ENCODE results near the gene STK25.
"Not testable (repeated sequence)": the region's sequence is repeated elsewhere in the genome, so short reads cannot be mapped to it uniquely, and the experiment has no call there.

STK25 gene

DNA sequence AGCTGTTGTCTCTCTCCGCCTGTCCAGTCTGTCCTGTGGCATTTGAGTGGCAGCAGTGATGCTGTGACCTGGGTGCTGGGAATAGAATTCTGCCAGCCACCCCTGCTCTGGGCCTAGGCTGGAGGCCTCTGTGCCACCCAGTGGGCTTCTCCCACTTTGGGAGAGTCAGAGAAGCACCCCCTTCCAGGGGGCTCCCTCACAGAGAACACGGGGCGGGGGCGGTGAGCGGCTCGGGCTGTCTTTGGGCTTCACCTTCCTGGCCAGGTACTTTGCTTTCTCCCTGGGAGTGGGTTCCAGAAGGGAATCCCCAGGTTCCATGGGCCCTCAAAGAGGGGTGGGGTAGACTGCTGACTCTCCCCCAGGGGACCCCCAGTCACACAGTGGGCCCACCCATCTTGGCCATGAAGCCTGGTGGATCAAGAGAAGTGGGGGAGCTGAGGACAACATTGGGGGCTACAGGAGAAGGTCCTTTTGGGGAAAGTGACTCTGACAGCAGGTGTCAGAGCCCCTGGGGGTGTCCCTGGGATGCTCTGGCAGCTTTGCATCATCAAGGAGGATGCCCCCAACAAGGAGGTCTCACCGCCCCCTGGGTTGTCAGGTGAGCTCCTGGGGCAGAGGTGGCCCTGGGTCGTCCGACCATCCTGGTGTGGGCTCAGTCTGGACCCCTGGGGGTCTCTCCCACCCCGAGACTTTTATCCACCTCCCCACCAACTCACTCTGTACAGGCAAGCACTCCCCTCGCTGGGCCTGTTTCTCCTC is 31.4 kb upstream of the STK25 start:
- no peak for DNase-seq (ENCODE audit: low read depth in 2 of 2)

DNA sequence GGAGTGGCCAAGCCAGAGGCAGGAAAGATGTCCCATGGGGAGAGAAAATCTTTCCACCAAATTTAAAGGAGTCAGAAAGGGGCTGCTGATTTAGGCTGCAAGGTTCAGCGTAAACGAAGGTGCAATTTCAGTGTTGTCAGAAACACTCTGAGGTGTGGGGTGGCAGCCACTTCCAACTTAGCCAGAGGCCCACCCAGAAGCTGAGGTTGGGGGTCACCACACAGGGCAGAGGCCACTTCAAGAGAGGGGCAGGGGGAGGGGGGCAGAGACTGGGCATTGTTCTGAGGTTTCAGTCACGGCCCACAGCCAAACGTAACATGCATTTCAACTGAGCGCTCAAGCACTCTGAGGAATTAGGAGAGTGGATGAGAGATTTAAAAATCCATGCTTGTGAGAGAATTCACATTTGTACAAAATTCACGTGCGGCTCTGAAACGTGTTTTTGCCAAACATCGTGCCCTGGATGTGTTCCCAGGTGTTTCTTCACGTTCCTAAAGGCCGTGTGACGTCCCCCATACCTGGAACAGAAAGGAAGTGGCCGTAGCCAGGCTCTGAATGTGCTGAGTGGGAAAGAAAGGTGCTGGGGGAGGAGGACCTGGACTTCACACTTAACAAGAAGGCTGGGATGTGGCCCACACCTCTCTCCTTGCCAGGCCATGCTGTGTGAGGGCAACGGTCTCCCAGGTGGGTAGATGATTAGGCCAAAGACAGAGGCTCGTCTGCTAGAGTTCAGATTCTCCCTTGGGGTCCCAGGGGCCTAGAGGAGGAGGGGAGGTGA is 30.6 kb upstream of the STK25 start:
- no peak for DNase-seq (ENCODE audit: low read depth in 2 of 2)

DNA sequence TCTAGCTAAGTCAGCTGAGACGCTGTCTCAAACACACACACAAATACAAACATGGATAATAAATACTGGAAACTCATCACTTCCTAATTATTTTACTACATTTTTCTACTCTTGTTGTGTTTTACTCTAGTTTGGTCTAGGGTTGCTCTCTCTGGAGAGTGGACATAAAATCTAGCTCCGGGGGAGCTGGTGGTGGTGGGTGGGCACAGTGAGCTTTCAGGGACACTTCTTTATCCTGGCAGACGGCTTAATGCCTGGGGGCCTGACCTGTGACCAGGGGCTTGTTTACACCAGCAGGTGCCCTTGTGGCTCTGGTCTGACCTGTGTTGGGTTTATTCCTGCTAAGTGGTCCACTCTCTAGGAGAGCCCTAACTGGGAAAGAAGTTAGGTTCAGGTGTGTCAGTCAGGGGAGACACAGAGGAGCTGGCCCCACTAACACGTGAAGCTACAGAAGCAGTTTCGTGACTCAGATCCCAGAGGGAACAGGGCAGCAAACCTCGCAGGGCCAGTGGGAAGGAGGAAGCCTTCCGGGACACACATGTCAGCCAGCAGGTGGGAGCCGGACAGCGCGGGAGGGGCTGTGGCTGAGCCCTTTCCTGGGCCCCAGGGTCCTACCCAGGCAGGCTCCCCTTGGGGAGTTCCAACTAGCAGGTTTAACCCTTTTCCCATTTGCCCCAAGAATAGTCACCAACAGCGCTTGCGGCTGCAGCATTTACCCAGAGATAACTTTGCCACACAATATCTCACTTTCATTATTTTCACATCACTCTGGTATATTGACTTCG is 27.7 kb upstream of the STK25 start:
- no peak for DNase-seq (ENCODE audit: low read depth in 2 of 2)

DNA sequence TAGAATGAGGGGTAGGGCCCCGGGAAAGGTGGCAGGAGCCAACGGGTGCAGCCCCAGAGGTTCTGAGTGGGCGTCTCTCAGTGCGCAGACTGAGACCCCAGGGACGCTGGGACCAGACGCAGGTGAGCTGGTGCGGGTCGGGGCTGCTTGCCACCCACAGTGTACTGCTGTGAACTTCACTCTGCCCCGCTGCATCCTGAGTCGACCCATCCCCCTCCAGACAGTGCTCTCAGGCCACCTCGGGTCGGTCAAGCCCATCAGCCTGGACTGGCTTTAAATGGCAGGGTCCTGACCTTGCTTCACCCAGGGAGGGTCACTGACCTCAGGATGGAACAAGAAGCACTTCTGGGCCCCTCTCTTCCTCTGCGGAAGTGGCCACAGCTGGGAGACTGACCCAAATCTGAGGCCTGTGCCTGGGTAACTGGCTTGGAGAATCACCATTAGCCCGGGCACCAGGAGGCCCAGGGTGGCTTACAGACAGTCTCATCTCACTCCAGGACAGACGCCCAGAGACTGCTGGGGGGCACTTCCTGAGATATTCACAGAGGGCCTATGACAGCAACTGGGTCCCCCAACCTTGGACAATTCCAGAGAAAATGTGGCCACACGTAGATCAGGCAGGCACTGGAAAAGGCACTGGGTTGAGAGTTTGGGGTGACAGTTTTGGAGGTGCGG is 26.5 kb upstream of the STK25 start:
- no peak for DNase-seq (ENCODE audit: low read depth in 2 of 2)

DNA sequence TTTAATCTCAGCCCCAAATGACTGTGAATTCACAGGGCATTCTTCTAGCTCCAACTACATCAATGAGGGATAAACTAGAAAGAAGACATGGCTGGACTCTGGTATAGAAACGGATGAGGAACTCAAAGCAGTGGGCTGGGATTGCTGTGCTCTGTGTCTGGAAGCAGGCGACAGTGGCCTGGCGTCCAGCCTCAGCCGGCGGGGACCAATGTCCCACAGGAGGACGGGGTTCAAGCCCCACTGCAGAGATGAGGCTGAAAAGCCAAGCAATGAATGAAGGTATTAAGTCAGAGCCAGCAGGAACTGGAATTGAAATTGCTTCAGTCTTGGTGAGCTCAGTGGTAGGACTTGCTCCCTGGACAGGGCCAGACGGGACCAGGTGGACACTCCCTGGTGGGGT is 25.9 kb upstream of the STK25 start:
- no peak for DNase-seq (ENCODE audit: low read depth in 2 of 2)

DNA sequence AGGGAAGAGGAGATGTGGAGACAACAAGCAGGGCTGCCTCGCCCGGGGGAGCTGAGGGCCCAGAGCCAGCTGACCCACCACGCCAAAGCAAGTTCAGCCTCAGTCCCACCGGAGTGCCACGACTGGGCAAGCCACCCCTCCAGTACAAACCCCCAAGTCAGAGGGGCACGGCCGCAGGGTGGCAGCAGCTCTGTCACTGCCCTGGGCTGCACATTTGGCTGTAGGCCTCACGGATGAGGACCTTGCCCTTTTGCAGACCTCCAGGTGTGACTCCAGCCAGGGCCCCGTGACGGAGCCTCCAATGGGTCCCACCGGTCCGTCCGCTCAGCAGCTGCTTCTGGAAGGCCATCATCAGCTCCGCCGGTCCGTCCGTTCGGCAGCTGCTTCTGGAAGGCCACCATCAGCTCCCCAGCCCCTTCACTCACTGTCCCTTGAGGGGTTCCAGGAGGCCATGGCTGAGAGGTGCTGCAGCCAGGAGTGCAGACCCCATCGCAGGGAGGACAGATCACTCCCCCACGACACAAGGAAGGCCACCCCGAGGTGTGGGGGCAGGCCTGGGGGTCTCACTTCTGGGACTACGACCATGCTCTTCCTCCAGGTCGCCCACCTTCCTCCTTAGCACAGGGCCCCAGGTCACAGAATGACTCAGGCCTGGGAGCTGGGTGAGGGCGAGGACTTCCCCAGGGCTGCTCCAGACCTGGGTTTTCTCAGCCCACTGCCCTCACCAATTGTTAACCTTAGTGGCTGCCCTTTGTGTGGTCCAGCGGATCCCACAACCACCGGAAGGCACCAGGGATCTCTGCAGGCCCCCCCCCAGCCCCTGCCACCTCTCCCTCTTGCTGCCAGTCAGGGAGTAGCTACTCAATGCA is 24.6 kb upstream of the STK25 start:
- no peak for DNase-seq (ENCODE audit: low read depth in 2 of 2)

DNA sequence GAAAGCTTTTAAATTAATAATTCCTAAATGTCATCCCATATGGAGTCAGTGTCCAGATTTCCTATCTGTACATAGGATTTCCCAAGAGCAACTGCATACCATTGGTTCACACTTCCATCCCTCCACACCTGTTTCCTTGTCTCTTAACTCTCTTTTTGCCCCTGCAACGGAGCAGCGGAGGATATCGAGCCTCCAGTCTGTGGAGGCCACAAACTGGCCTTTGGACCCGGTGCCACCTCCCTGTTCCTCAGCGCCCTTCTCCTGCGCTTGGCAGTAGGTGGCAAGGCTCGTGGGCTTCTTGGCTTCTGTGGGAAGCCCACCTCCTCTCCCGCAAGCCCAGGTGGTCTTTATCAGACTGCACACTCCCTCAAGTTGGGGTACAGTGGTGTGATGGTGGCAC is 23.8 kb upstream of the STK25 start:
- DNase-seq (ENCODE audit: low read depth in 2 of 2): no peak

DNA sequence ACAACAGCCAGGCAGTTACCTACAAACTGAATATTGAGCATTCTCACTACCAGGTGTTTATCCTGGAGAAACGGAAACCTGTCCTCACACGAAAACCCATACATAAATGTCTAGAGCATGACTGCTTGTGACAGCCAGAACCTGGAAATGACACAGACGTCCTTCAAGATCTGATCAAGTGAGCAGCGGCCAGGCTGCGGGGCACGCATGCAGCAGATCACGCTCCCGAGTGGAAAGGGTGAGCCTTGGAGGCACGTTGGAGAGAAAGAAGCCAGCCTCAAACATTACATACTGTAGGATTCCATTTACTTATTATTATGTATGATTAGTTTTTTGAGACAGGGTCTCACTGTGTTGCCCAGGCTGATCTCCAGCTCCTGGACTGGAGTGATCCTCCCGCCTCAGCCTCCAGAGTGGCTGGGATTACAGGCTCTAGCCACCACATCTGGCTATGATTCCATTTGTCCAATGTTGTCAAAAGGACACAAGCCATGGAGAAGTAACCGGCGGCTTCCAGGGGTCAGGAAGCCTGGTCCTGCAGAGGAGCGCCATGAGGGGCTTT is 22.9 kb upstream of the STK25 start:
- no peak for DNase-seq (ENCODE audit: low read depth in 2 of 2)

DNA sequence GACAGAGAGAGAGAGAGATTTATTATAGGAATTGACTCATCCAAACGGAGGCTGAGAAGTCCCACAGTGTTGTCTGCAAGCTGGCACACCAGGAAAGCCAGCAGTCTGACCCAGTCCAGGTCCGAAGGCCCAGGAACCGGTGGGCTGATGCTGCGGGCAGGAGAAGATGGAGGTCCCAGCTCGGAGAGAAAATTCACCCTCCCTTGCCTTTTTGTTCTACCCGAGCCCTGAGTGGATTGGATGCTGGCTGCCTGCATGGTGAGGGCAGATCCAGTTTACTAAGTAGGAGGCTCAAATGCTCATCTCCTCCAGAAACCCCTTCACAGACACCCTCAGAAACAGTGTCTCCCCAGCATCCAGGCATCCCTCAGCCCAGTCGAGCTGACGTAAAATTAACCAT is 22.2 kb upstream of the STK25 start:
- DNase-seq (ENCODE audit: low read depth in 2 of 2): no peak

DNA sequence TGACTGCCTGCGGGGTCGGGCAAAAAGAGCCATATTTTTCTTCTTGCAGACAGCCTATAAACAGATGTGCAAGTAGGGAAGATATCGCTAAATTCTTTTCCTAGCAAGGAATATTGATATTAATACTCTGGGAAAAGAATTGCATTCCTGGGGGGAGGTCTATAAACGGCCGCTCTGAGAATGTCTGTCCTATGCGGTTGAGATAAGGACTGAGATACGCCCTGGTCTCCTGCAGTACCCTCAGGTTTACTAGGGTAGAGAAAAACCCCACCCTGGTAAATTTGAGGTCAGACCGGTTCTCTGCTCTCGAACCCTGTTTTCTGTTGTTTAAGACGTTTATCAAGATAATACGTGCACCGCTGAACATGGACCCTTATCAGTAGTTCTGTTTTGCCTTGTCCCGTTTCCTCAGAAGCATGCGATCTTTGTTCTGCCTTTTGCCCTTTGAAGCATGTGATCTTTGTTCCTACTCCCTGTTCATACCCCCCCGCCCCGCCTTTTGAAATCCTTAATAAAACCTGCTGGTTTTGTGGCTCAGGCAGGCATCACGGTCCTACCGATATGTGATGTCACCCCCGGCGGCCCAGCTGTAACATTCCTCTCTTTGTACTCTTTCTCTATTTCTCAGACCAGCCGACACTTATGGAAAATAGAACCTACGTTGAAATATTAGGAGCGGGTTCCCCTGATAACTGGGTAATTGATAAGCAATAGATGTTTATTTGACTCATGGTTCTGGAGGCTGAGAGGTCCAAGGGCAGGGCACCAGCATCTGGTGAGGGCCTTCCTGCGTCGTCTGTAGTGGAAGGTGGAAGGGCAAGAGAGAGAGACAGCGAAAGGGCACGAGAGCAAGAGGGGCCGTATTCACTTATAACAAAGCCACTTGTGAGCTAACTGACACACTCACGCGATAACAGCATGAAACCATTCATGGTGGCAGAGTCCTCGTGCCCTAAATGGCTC is 17.7 kb upstream of the STK25 start:
- DNase-seq (ENCODE audit: low read depth in 2 of 2): not testable (repeated sequence)

DNA sequence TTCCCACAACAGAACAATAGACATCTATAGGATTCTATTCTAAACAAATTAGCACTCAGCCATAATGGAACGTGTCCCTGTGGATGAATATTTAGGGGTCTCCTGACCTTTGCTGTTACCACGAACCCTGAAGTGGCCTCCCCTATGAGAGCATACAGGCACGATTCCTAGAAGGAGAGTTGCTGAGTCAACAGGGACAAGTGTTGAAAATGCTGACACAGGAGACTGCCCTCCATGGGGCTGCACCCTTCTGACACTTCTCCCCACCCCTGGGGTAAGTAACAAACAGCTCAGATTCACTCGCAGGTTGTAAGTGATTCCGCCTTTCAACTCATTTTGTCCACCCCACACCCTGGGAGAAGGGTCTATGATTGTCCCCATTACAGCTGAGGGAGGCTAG is 14.1 kb upstream of the STK25 start:
- DNase-seq (ENCODE audit: low read depth in 2 of 2): no peak

DNA sequence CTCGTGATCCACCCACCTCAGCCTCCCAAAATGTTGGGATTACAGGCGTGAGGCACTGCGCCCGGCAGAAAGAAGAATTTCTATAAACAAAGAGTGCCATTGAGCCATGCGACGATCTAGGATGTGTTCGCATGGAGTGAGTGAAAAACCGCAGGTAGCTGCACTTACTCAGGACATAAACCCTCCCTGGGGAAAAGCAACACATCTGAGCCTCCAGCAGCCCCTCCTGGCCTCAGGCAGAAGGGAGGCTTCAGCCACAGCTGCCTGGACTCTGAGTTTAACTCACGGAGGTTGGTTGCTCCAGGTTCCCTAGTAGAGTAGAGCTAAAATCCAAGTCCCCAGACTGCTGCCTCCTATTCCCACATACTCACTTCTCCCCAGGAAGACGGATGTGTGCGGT is 11.3 kb upstream of the STK25 start:
- no peak for DNase-seq (ENCODE audit: low read depth in 2 of 2)

DNA sequence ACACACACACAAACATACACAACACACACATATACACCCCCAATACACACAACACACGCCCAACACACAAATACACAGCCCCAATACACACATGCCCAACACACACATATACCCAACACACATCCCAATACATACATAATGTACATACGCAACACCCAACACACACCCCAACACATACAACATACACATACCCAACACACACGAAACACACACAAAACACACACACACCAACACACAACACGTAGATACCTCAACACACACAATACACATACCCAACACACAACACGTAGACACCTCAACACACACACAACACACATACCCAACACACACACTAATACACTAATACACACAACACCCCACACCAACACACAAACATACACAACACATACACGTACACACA is 8.9 kb upstream of the STK25 start:
- DNase-seq (ENCODE audit: low read depth in 2 of 2): no peak

DNA sequence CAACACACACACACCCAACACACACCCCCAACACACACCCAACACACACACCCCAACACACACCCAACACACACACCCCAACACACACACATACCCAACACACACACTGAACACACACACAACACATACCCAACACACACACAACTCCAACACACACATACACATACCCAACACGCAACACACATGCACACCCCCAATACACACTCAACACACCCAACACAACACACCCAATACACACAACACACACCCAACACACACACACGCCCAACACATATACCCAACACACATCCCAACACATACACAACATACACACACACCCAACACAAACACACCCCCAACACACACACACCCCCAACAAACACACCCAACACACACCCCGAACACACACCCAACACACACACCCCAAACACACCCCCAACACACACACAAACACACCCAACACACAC is 8.2 kb upstream of the STK25 start:
- no peak for DNase-seq (ENCODE audit: low read depth in 2 of 2)

DNA sequence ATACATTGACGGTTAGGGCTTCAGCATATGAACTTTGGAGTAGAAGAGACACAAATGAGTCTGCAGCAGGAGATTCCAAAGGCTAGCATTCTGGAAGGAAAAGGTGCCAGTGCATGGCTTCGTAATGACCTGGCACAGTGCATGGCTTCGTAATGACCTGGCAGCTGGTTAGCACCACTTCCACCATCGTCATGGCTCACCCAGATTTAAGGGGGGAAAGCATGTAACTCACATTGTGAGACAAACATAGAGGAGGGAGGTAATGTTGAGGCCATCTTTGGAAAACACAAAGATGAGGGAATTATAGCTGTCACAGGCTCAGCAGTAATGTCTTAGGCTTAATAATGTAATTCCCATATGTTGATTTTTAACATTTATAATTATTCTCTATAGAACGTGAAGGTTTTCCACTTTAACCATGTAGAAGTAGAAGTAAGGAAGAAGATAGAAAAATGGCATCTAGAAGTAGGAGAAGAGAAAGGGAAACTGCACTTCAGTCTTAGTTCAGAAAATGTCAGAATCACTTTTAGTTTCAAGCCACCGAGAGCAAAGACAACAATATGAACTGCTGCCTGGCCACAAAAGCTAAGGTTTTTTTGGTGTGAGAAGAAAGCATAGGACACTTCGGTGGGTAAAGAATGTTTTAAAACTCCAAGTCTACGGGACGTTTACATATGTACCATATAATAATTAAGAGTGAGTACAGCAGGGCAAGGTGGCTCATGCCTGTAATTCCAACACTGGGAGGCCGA is 6.8 kb upstream of the STK25 start:
- DNase-seq (ENCODE audit: low read depth in 2 of 2): no peak

DNA sequence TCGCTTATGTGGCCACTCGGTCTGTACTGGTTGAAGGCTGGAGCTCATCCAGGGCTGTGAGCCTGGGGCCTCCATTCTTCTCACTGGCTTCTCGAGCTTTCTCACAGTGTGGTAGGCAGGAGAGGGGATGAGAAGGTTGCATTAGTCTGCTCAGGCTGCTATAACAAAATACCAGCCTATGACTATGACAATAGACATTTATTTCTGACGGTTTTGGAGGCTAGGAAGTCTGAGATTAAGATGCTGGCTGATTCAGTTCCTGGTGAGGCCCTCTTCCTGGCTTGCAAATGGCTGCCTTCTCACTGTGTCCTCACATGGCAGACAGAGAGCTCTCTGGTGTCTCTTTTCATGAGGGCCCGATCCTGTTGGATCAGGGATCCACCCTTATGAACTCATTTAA is 6.2 kb upstream of the STK25 start:
- no peak for DNase-seq (ENCODE audit: low read depth in 2 of 2)

DNA sequence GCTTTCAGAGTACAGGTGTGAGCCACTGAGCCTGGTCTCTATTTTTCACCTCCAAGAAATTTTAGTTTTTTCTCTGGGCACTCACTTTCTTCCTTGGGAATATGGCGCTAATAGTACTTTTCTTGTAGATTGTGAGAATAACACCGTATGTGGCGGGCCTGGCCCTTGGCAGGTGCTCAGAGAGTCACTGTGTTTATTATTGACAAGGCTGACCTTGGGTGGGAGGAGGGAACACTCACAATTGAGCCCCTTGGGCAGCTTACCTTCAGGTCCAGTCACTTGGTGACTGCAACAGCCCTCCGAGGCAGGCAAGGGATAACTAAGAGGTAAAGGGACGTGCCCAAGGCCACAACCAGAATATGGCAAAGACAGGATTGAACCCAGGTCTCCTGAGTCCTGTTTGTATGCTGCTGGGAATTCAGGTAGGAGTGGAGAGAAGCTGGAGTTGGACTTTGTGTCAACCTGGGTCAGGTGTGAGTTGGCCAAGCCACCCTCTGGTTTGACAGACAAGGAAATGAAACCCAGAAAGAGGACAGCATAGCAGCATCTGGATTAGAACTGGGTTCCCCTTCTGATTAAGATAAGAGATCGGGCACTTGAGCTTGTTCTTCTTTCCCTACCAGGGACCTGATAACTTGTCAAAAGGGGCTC is 2.8 kb upstream of the STK25 start:
- no peak for DNase-seq (ENCODE audit: low read depth in 2 of 2)

DNA sequence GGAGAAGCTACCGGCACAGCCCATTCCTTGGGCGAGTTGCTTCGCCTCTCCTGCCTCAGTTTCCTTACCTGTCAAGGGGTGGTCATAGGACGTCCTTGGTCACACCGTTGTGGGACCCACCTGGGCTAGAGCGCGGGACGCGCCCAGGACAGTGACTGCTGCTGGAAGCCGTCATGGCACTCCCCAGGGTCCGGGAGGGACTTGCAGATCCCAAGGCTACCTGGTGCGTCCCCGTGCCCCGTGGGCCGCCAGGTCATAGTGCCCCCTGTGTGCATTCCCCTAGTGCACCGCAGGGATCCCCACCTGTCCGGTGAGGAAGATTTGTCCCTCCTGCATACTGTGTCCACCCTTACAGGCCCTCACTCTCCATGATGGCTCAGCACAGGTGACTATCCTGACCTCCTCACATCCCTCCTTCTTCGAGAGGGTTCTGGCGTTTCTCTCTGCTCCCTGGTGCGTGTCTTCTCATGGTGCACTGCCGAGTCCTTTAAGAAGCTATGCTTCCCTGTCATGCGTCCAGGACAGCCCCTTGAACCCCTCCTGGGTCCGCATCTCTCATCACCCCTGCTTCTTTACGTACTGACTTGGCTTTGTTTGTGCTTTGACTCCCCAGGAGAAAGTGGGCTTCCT is 886 bp upstream of the STK25 start:
- no peak for DNase-seq (ENCODE audit: low read depth in 2 of 2)
